IPS-15b (cell line): Measurements from ENCODE around the gene PACSIN1.

Experiments
- H3K27me3 ChIP-seq: one replicate; pipeline ENCODE4 v1.6.1; 2013; ENCODE audit warnings: low read length; ENCODE audit not compliant: control insufficient read depth, insufficient read depth
- H3K36me3 ChIP-seq: one replicate; pipeline ENCODE4 v1.6.1; 2013; ENCODE audit warnings: low read length; ENCODE audit not compliant: control insufficient read depth, insufficient read depth
- H3K4me1 ChIP-seq: one replicate; pipeline ENCODE4 v1.6.1; 2013; ENCODE audit warnings: mild to moderate bottlenecking, low read length; ENCODE audit not compliant: control insufficient read depth, insufficient read depth
- H3K4me3 ChIP-seq: one replicate; pipeline ENCODE4 v1.5.1; 2013; ENCODE audit warnings: low read depth, low read length
- H3K9ac ChIP-seq: one replicate; pipeline ENCODE4 v1.6.1; 2013; ENCODE audit warnings: low read depth, mild to moderate bottlenecking, low read length
- H3K9me3 ChIP-seq: one replicate; pipeline ENCODE4 v1.6.1; 2013; ENCODE audit warnings: mild to moderate bottlenecking, low read length; ENCODE audit not compliant: control insufficient read depth, insufficient read depth

Gene PACSIN1

GRCh38 chr6:34438705-34439104 lies 27.2 kb upstream of the PACSIN1 start:
- Histone ChIP-seq H3K9me3 (no peaks in the 10 kb centered on the region), H3K4me1 (no peaks in the 10 kb centered on the region), H3K36me3 (no peaks in the 10 kb centered on the region), H3K4me3 (no peak overlapping the region), H3K27me3 (no peaks in the 10 kb centered on the region), H3K9ac (no peak overlapping the region)

- Histone ChIP-seq H3K9me3 (no peaks in the 10 kb centered on the region), H3K36me3 (no peaks in the 10 kb centered on the region), H3K27me3 (no peaks in the 10 kb centered on the region), H3K9ac (no peak overlapping the region), H3K4me3 (no peak overlapping the region), H3K4me1 (no peaks in the 10 kb centered on the region)
These were observed 26.4 kb upstream of the PACSIN1 start for GRCh38 chr6:34439442-34439841.

- Histone ChIP-seq H3K9ac (no peak overlapping the region), H3K4me3 (no peak overlapping the region), H3K9me3 (no peaks in the 10 kb centered on the region), H3K4me1 (no peaks in the 10 kb centered on the region), H3K36me3 (no peaks in the 10 kb centered on the region), H3K27me3 (no peaks in the 10 kb centered on the region)
These were observed 24.4 kb upstream of the PACSIN1 start for GRCh38 chr6:34441526-34441925.

GRCh38 chr6:34445313-34445860 lies 20.5 kb upstream of the PACSIN1 start:
- H3K36me3 ChIP-seq: no peaks in the 10 kb centered on the region
- H3K4me3 ChIP-seq: no peak overlapping the region
- H3K27me3 ChIP-seq: no peaks in the 10 kb centered on the region
- H3K4me1 ChIP-seq: no peaks in the 10 kb centered on the region
- H3K9ac ChIP-seq: no peak overlapping the region
- H3K9me3 ChIP-seq: no peaks in the 10 kb centered on the region

- Histone ChIP-seq H3K36me3 (no peaks in the 10 kb centered on the region), H3K4me3 (no peak overlapping the region), H3K27me3 (no peaks in the 10 kb centered on the region), H3K9ac (no peak overlapping the region), H3K9me3 (no peaks in the 10 kb centered on the region), H3K4me1 (no peaks in the 10 kb centered on the region)
These were observed 18.5 kb upstream of the PACSIN1 start for GRCh38 chr6:34447386-34447785.

- no peak overlapping the region for H3K4me3 ChIP-seq
- no peaks in the 10 kb centered on the region for H3K36me3 ChIP-seq
- H3K4me1 ChIP-seq: no peaks in the 10 kb centered on the region
- H3K27me3 ChIP-seq: no peaks in the 10 kb centered on the region
- H3K9me3 ChIP-seq: no peaks in the 10 kb centered on the region
- H3K9ac ChIP-seq: no peak overlapping the region
These were observed 18.0 kb upstream of the PACSIN1 start for GRCh38 chr6:34447910-34448309.

GRCh38 chr6:34451192-34451591 lies 14.7 kb upstream of the PACSIN1 start:
- no peaks in the 10 kb centered on the region for H3K4me1 ChIP-seq
- H3K4me3 ChIP-seq: no peak overlapping the region
- H3K36me3 ChIP-seq: no peaks in the 10 kb centered on the region
- H3K27me3 ChIP-seq: no peaks in the 10 kb centered on the region
- H3K9ac ChIP-seq: no peak overlapping the region
- H3K9me3 ChIP-seq: no peaks in the 10 kb centered on the region

- Histone ChIP-seq H3K36me3 (no peaks in the 10 kb centered on the region), H3K4me3 (no peak overlapping the region), H3K27me3 (no peaks in the 10 kb centered on the region), H3K9ac (no peak overlapping the region), H3K4me1 (peaks cover 3% of the 10 kb centered on the region), H3K9me3 (no peaks in the 10 kb centered on the region)
These were observed 10.0 kb upstream of the PACSIN1 start for GRCh38 chr6:34455831-34456230.

- H3K27me3 ChIP-seq: no peaks in the 10 kb centered on the region
- H3K9ac ChIP-seq: no peak overlapping the region
- H3K4me3 ChIP-seq: no peak overlapping the region
These were observed 8.5 kb upstream of the PACSIN1 start for GRCh38 chr6:34457382-34457741.

GRCh38 chr6:34457742-34458735 lies 7.8 kb upstream of the PACSIN1 start:
- Histone ChIP-seq H3K4me3 (no peak overlapping the region), H3K4me1 (peaks cover 8% of the 10 kb centered on the region), H3K36me3 (no peaks in the 10 kb centered on the region), H3K9ac (no peak overlapping the region), H3K27me3 (no peaks in the 10 kb centered on the region), H3K9me3 (no peaks in the 10 kb centered on the region)

More at GRCh38 chr6:34457382-34457741, 8.5 kb upstream of the PACSIN1 start:
- Histone ChIP-seq H3K9me3 (no peaks in the 10 kb centered on the region), H3K4me1 (peaks cover 8% of the 10 kb centered on the region), H3K36me3 (no peaks in the 10 kb centered on the region)

GRCh38 chr6:34459899-34460593 lies 5.8 kb upstream of the PACSIN1 start:
- Histone ChIP-seq H3K9me3 (no peaks in the 10 kb centered on the region), H3K4me3 (no peak overlapping the region), H3K9ac (no peak overlapping the region), H3K27me3 (peaks cover 1% of the 10 kb centered on the region), H3K36me3 (no peaks in the 10 kb centered on the region), H3K4me1 (peaks cover 8% of the 10 kb centered on the region)
